Stimulated activated CD4-positive, alpha-beta T cell treated with anti-CD3 and anti-CD28 coated beads, Interleukin-1b, Interleukin-23, amount 100 ng/mL, for 4 hours (primary cell): ENCODE results near the gene ADK.

ENCODE experiments used
- DNase-seq, 2 donors: peaks; one replicate each; pipeline ENCODE4 v3.0.0-alpha.2; 2020; ENCODE audit warnings: low read depth in 2 of 2

Gene ADK

GRCh38 chr10:74600170-74600569 lies 449.1 kb downstream of the ADK start:
- DNase-seq, result no peak

GRCh38 chr10:74602576-74602975 lies 451.6 kb downstream of the ADK start:
- no peak for DNase-seq

GRCh38 chr10:74610299-74610698 lies 459.3 kb downstream of the ADK start:
- no peak for DNase-seq

GRCh38 chr10:74612195-74612594 lies 461.2 kb downstream of the ADK start:
- DNase-seq, result no peak

GRCh38 chr10:74620626-74621025 lies 469.6 kb downstream of the ADK start:
- DNase-seq, result no peak

GRCh38 chr10:74623786-74624185 lies 472.8 kb downstream of the ADK start:
- DNase-seq, result no peak

DNA sequence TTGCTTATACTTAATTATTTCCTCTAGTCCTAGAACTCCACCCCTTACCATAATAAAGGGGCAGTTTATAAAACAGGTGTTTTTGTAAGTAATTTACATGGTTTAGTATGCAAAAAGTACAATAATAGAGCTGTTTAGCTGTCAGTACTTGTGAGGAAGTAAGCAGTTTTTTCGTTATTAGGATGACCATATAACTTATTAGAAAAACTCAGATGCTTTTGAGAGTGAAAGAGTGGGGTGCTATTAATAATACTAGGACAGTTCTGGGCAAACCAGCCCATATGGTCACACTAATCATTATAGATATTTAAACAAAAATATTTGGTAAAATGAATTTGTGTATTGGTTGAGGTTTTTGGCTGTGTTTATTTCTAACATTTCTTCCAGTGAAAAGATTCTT lies 473.5 kb downstream of the ADK start:
- no peak for DNase-seq

GRCh38 chr10:74628136-74628535 lies 477.1 kb downstream of the ADK start:
- DNase-seq, result no peak

GRCh38 chr10:74634995-74635536 lies 484.0 kb downstream of the ADK start:
- DNase-seq, result no peak

DNA sequence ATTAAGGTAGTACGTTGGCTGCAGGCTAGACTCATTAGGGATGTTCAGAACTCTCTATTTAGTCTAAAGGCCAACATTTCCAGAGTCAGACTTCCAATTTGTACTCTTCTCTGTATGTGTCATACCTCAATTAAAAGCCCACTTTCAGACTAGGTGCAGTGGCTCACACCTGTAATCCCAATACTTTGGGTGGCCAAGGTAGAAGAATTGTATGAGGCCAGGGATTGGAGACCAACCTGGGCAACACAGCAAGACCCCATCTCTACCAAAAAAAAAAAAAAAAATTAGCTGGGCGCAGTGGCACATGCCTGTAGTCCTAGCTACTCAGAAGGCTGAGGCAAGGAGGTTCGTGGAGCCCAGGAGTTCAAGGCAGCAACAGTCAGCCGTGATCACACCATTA lies 484.6 kb downstream of the ADK start:
- no peak for DNase-seq

GRCh38 chr10:74637685-74638084 lies 486.7 kb downstream of the ADK start:
- no peak for DNase-seq

DNA sequence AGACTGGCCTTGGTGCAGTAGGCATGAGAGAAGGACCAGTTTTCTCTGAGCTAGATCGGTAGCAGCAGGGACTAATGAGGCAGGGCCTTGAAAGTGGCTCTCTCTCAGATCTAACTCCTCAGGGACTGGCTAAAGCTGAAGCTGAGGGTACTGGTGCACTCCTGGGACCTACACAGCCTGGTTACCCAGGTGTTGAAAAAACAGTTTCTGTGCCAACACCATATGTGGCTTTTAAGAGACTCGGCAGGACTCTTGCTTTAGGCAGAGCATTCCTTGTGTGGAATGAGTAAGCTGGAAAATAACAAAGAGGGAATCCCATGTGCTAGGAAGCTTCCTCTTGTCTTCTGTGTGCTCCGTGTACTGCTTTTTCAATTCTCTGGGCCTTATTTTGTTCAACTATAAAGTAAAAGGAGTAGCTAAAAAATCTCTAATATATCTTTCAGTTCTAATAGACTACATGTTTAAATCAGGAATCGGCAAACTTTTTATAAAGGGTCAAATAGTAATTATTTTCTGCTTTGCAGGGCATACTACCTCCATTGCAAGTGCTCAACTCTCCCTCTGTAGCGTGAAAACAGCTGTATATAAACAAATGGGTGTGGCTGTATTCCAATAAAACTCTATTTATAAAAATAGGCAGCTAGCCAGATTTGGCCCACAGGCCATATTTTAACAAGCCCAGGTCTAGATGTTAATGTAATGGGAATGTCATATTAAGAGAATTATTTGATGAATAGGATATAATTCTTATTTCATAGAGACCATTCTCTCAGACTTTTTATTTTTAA lies 489.3 kb downstream of the ADK start:
- DNase-seq, result no peak

DNA sequence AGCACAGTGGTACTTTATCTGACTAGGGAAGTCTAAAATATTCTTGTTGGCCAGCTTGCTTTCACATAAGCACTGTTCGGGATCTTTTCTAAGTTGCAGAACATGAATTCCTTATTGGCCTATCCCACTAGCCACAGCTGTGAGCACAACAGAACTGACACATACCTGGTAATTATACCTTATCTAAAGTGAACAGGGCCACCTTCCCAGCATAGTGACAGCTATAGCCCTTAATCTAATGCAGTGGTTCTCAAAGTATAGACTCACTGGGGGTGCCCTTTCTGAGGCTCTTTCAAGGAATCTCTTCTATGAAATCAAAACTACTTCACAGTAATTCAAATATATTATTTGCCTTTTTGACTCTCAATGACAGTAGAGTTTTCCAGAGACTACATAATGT lies 490.6 kb downstream of the ADK start:
- DNase-seq, result no peak

DNA sequence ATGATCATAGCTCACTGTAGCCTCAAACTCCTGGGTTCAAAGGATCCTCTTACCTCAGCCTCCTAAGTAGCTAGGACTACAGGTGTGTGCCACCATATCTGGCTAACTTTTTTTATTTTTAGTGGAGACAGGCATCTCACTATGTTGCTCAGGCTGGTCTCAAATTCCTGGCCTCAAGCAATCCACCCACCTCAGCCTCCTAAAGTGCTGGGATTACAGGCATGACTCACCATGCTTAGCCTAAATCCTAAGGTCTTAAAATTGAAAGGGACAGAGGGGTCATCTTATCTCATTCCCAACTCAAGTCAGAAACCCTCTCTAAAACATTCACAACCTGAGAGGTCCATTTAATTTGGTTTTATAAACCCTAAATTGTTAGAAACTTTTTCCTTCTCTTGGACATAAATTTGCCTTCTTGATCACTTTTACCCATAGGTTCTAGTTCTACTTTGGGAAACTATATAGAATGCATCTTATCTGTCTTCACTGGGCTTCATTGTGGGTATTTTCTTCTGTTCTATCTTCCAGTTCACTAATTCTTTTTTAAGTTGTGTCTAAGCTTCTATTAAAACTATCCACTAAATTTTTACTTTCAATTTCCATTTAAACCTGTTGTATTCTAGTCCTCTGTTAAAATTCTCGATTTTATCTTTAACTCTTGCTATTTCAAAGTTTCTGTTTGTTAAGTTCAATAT lies 492.0 kb downstream of the ADK start:
- no peak for DNase-seq

GRCh38 chr10:74643596-74643975 lies 492.6 kb downstream of the ADK start:
- no peak for DNase-seq

GRCh38 chr10:74644738-74645137 lies 493.7 kb downstream of the ADK start:
- no peak for DNase-seq

- no peak for DNase-seq
Measured at GRCh38 chr10:74645692-74646091, 494.7 kb downstream of the ADK start.

DNA sequence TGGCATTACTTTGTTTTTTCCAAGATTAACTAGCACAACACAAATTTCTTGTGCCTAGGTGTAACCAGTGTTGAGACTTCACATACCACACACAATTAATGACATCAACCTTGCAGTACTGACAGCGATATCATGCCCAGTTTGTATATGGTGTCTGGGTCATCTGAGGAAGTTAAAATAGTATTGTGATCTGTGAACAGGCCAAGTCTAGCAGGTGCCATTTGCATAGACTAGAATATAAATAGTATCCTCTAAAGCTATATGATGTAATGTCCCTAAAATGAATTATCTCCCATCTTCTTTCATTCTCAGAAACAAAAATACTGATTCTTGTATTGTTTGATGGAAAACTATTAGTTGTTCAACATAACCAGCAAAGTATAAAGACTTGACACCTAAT lies 499.6 kb downstream of the ADK start:
- no peak for DNase-seq

GRCh38 chr10:74651565-74651964 lies 500.5 kb downstream of the ADK start:
- DNase-seq, result no peak

DNA sequence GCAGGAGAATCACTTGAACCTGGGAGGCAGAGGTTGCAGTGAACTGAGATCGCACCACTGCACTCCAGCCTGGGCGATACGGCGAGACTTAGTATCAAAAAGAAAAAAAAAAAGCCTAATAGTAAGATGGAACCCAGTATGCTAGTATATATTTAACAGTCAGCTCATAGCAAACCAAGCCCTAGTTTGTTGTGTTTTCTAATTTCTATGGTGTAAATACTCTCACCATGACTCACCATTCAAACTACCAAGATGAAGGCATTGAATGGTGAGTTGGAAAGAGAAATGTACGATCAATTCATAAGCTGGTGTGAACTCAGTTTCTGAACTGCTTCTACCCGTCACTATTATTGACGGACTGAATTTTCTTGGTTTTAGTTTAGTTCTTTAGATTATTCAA lies 501.6 kb downstream of the ADK start:
- DNase-seq, result no peak

- DNase-seq, result no peak
Measured at GRCh38 chr10:74658511-74658910, 507.5 kb downstream of the ADK start.

- DNase-seq, result no peak
Measured at GRCh38 chr10:74662635-74663034, 511.6 kb downstream of the ADK start.

GRCh38 chr10:74669210-74669609 lies 518.2 kb downstream of the ADK start:
- DNase-seq, result no peak
